Thyroid gland (tissue), 4 donors: ENCODE results near the gene SLC9A5.

Source experiments
- CTCF ChIP-seq, 6 experiments: fragments of 200-600 bp in 3 of 6; fragments of 450-650 bp in 3 of 6; sonication (generic) in 3 of 6; IDR thresholded peaks; one replicate each; pipeline ENCODE4 v1.5.1; 2016 to 2019; ENCODE audit warnings: antibody characterized with exemption in 6 of 6, mild to moderate bottlenecking in 2 of 6, inconsistent platforms in 1 of 6, moderate library complexity in 1 of 6
- POLR2A ChIP-seq, 2 donors: fragments of 450-650 bp; IDR thresholded peaks; one replicate each; pipeline ENCODE4 v1.6.1; 2017; ENCODE audit warnings: antibody characterized with exemption in 2 of 2, mild to moderate bottlenecking in 2 of 2, moderate library complexity in 1 of 2

GRCh38 chr16:67277999-67278772, 29.4 kb downstream of the SLC9A5 start:
- TF ChIP-seq CTCF (IDR thresholded peaks at IDR 0.05): no peak
- no peak for TF ChIP-seq POLR2A (IDR thresholded peaks at IDR 0.05)
